Measurements from ENCODE around the gene BTNL2.
A peak's percentile ranks its signal among the peaks of the same experiment; 100 is the strongest.

The BTNL2 gene

GRCh38 chr6:32402812-32403211 is 4.2 kb downstream of the BTNL2 start:
- Histone ChIP-seq H3K36me3 (ENCODE audit: control insufficient read depth in 2 of 2, insufficient read depth in 1 of 2, low read length in 2 of 2) (no peaks in the 10 kb centered on the region), H3K9me3 (ENCODE audit: control insufficient read depth, insufficient read depth, low read depth, low read length) (no peaks in the 10 kb centered on the region), H3K4me3 (ENCODE audit: low read depth, low read length) (no peak overlapping the region), H3K27ac (ENCODE audit: extremely low read depth, low read depth, low read length) (no peak overlapping the region), H3K4me1 (ENCODE audit: control insufficient read depth, insufficient read depth, low read length) (no peaks in the 10 kb centered on the region)
- POLR2A ChIA-PET: no interaction called here
- TF ChIP-seq ZFP69B (tag by site-specific recombination; IDR thresholded peaks at IDR 0.05): no peak
- CTCF ChIA-PET: interaction anchor here (1.0 to 2.9 kb wide), 5 partner anchors 11 to 393 kb away, joined by 3 to 27 read pairs (median 5); no protein-coding TSS in a partner anchor

GRCh38 chr6:32401284-32401963 is 5.6 kb downstream of the BTNL2 start:
- Histone ChIP-seq H3K4me1 (ENCODE audit: control insufficient read depth, insufficient read depth, low read length) (no peaks in the 10 kb centered on the region), H3K4me3 (ENCODE audit: low read depth, low read length) (no peak overlapping the region), H3K36me3 (ENCODE audit: control insufficient read depth in 2 of 2, insufficient read depth in 1 of 2, low read length in 2 of 2) (no peaks in the 10 kb centered on the region), H3K27ac (ENCODE audit: extremely low read depth, low read depth, low read length) (no peak overlapping the region), H3K9me3 (ENCODE audit: control insufficient read depth, insufficient read depth, low read depth, low read length) (no peaks in the 10 kb centered on the region)
- CTCF ChIA-PET: interaction anchor here (0.6 to 2.1 kb wide), 7 partner anchors 9 to 299 kb away, joined by 3 to 25 read pairs (median 3); no protein-coding TSS in a partner anchor
- TF ChIP-seq SCRT2 (tag by site-specific recombination; IDR thresholded peaks at IDR 0.05): 0 out of 2 replicates have a peak, but pooled peaks have one; percentile 13
- no peak for TF ChIP-seq ZNF19 (tag by site-specific recombination; IDR thresholded peaks at IDR 0.05; ENCODE audit: low read depth)
- TF ChIP-seq PRDM4 (tag by site-specific recombination; IDR thresholded peaks at IDR 0.05): no peak
- POLR2A ChIA-PET: interaction anchor here (0.5 kb wide), 1 partner anchor 186 kb away, joined by 3 read pairs; no protein-coding TSS in a partner anchor

- Histone ChIP-seq H3K36me3 (ENCODE audit: control insufficient read depth in 2 of 2, insufficient read depth in 1 of 2, low read length in 2 of 2) (no peaks in the 10 kb centered on the region), H3K4me3 (ENCODE audit: low read depth, low read length) (no peak overlapping the region), H3K9me3 (ENCODE audit: control insufficient read depth, insufficient read depth, low read depth, low read length) (no peaks in the 10 kb centered on the region), H3K27ac (ENCODE audit: extremely low read depth, low read depth, low read length) (no peak overlapping the region), H3K4me1 (ENCODE audit: control insufficient read depth, insufficient read depth, low read length) (no peaks in the 10 kb centered on the region)
- no peak for TF ChIP-seq ZBTB10 (tag by site-specific recombination; IDR thresholded peaks at IDR 0.05)
- TF ChIP-seq ZNF37A (tag by site-specific recombination; IDR thresholded peaks at IDR 0.05): no peak
- TF ChIP-seq ZFP37 (tag by site-specific recombination; IDR thresholded peaks at IDR 0.05): no peak
- no peak for TF ChIP-seq ZNF792 (tag by site-specific recombination; IDR thresholded peaks at IDR 0.05)
- TF ChIP-seq ZFP69B (tag by site-specific recombination; IDR thresholded peaks at IDR 0.05): no peak
- TF ChIP-seq ZNF155 (tag by site-specific recombination; IDR thresholded peaks at IDR 0.05): no peak
- TF ChIP-seq WT1 (tag by site-specific recombination; IDR thresholded peaks at IDR 0.05): no peak
- TF ChIP-seq SALL2 (tag by site-specific recombination; IDR thresholded peaks at IDR 0.05; ENCODE audit: borderline replicate concordance): no peak
- ChIA-PET POLR2A (no interaction called here), CTCF (interaction anchor here (0.6 to 4.2 kb wide), 3 partner anchors 16 to 749 kb away, joined by 3 to 28 read pairs (median 4); no protein-coding TSS in a partner anchor)
Measured at GRCh38 chr6:32397252-32397920, 9.6 kb downstream of the BTNL2 start.

- ChIA-PET CTCF (interaction anchor here (0.6 to 4.2 kb wide), 2 partner anchors 17 to 32 kb away, joined by 4 to 28 read pairs; no protein-coding TSS in a partner anchor), POLR2A (no interaction called here)
- H3K9me3 ChIP-seq (ENCODE audit: control insufficient read depth, insufficient read depth, low read depth, low read length): no peaks in the 10 kb centered on the region
- H3K27ac ChIP-seq (ENCODE audit: extremely low read depth, low read depth, low read length): no peak overlapping the region
- TF ChIP-seq ZNF140 (tag by site-specific recombination; IDR thresholded peaks at IDR 0.05): no peak
- H3K4me1 ChIP-seq (ENCODE audit: control insufficient read depth, insufficient read depth, low read length): no peaks in the 10 kb centered on the region
- no peaks in the 10 kb centered on the region for H3K36me3 ChIP-seq (ENCODE audit: control insufficient read depth in 2 of 2, insufficient read depth in 1 of 2, low read length in 2 of 2)
- H3K4me3 ChIP-seq (ENCODE audit: low read depth, low read length): no peak overlapping the region
Measured at GRCh38 chr6:32396028-32396427, 11.0 kb downstream of the BTNL2 start.

Measured in HEK293 (cell line).